ENCODE data around the gene LETMD1. TPM values are rescaled to one million over a fixed set of nuclear protein-coding genes. Genes with fewer than 3 reads are reported as not detected.

LETMD1 gene
- total and polyA plus RNA-seq, 2 donors (not counting 1 experiment from before 2014, with no cell fraction given), result 94.7 to 101 TPM

DNA sequence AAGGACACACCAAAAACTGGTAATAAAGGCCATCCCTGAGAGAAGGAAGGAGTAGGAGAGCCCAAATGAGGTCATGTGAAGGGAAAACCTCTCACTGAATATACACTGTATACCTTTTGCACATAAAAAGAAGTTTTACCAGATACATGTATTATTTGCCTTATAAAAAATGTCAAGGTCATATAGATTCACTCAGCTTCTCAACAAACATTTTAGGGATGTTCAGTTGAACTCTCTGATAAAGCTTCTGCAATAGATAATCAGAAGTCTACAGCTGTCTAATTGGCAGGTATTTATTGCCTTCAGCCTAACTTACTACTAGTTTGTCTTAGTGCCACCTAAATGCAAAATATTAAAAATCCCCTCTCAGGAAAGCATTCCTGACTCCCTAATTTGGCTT, 30.7 kb upstream of the LETMD1 start:
- Histone ChIP-seq H4K20me1 (ENCODE audit: control insufficient read depth, insufficient read depth, low read length, poor library complexity, severe bottlenecking) (peaks cover 5% of the 10 kb centered on the region), H2AFZ (ENCODE audit: insufficient read depth, low read depth, low read length, poor library complexity, severe bottlenecking) (no peak overlapping the region), H3K36me3 (replicated peaks in 1 of 2; ENCODE audit: control extremely low read depth in 1 of 2, control insufficient read depth in 1 of 2, extremely low read depth in 1 of 2, insufficient read depth in 2 of 2, low read length in 1 of 2) (no peaks in the 10 kb centered on the region), H3K79me2 (ENCODE audit: control insufficient read depth, insufficient read depth, low read length) (peaks cover 92% of the 10 kb centered on the region), H3K9me3 (ENCODE audit: control extremely low read depth in 1 of 3, control insufficient read depth in 2 of 3, insufficient read depth in 1 of 3, low read length in 2 of 3) (no peaks in the 10 kb centered on the region), H3K9ac (ENCODE audit: low read length) (no peak overlapping the region), H3K27ac (ENCODE audit: low read length in 2 of 2) (no peak overlapping the region), H3K27me3 (replicated peaks in 1 of 4; ENCODE audit: control extremely low read depth in 1 of 4, control insufficient read depth in 3 of 4, insufficient read depth in 4 of 4, low read length in 3 of 4) (no peaks in the 10 kb centered on the region), H3K4me2 (replicated peaks; ENCODE audit: low read depth, low read length, poor library complexity, severe bottlenecking) (no peak overlapping the region), H3K4me3 (ENCODE audit: control extremely low read depth in 1 of 5, extremely low read depth in 1 of 5, insufficient read depth in 1 of 5, low read depth in 2 of 5, low read length in 4 of 5) (no peak overlapping the region), H3K4me1 (ENCODE audit: control insufficient read depth in 2 of 2, insufficient read depth in 2 of 2, low read length in 2 of 2) (peaks cover 3 to 11% of the 10 kb centered on the region in 2 donors)
- DNase-seq (no peak), ATAC-seq (ENCODE audit: low read depth) (no peak)
- CTCF ChIA-PET, result no interaction called here
- H3K4me3 Mint-ChIP-seq, result no peak overlapping the region
- H3K9me3 Mint-ChIP-seq (ENCODE audit: insufficient read depth), result no peaks in the 10 kb centered on the region
- TF ChIP-seq EZH2 (IDR thresholded peaks at IDR 0.05; ENCODE audit: borderline replicate concordance, insufficient read depth, low read depth, low read length, poor library complexity, severe bottlenecking) (no peak), CTCF (IDR thresholded peaks at IDR 0.05) (no peak)
- no peaks in the 10 kb centered on the region for H3K27me3 Mint-ChIP-seq
- intact Hi-C loops (cut with micrococcal nuclease), result no loop called here
- POLR2A ChIA-PET, result no interaction called here
- no peak overlapping the region for H3K27ac Mint-ChIP-seq
- H3K4me1 Mint-ChIP-seq, result peaks cover 18% of the 10 kb centered on the region

GRCh38 chr12:51018956-51019355, 29.2 kb upstream of the LETMD1 start:
- ATAC-seq (ENCODE audit: low read depth) (no peak), DNase-seq (no peak)
- Histone ChIP-seq H3K36me3 (replicated peaks in 1 of 2; ENCODE audit: control extremely low read depth in 1 of 2, control insufficient read depth in 1 of 2, extremely low read depth in 1 of 2, insufficient read depth in 2 of 2, low read length in 1 of 2) (no peaks in the 10 kb centered on the region), H3K4me3 (ENCODE audit: control extremely low read depth in 1 of 5, extremely low read depth in 1 of 5, insufficient read depth in 1 of 5, low read depth in 2 of 5, low read length in 4 of 5) (no peak overlapping the region), H3K27me3 (replicated peaks in 1 of 4; ENCODE audit: control extremely low read depth in 1 of 4, control insufficient read depth in 3 of 4, insufficient read depth in 4 of 4, low read length in 3 of 4) (no peaks in the 10 kb centered on the region), H3K4me2 (replicated peaks; ENCODE audit: low read depth, low read length, poor library complexity, severe bottlenecking) (no peak overlapping the region), H3K9me3 (ENCODE audit: control extremely low read depth in 1 of 3, control insufficient read depth in 2 of 3, insufficient read depth in 1 of 3, low read length in 2 of 3) (no peaks in the 10 kb centered on the region), H3K27ac (ENCODE audit: low read length in 2 of 2) (no peak overlapping the region), H2AFZ (ENCODE audit: insufficient read depth, low read depth, low read length, poor library complexity, severe bottlenecking) (no peak overlapping the region), H4K20me1 (ENCODE audit: control insufficient read depth, insufficient read depth, low read length, poor library complexity, severe bottlenecking) (peaks cover 5% of the 10 kb centered on the region), H3K79me2 (ENCODE audit: control insufficient read depth, insufficient read depth, low read length) (peaks cover 93% of the 10 kb centered on the region), H3K4me1 (ENCODE audit: control insufficient read depth in 2 of 2, insufficient read depth in 2 of 2, low read length in 2 of 2) (peaks cover 3 to 12% of the 10 kb centered on the region in 2 donors), H3K9ac (ENCODE audit: low read length) (no peak overlapping the region)
- POLR2A ChIA-PET, result interaction anchor here (0.7 kb wide), 1 partner anchor 214 kb away, joined by 8 read pairs; no protein-coding TSS in a partner anchor
- H3K4me1 Mint-ChIP-seq, result peaks cover 13% of the 10 kb centered on the region
- intact Hi-C loops (cut with micrococcal nuclease), result no loop called here
- H3K4me3 Mint-ChIP-seq, result no peak overlapping the region
- WGBS (ENCODE audit: insufficient coverage), result 100% methylated on average over 1 of the region's 2 CpGs
- CTCF ChIA-PET, result interaction anchor here (1.1 to 1.2 kb wide), 2 partner anchors 9 to 194 kb away, joined by 3 read pairs; no protein-coding TSS in a partner anchor
- H3K27ac Mint-ChIP-seq, result no peak overlapping the region
- H3K27me3 Mint-ChIP-seq, result no peaks in the 10 kb centered on the region
- TF ChIP-seq CTCF (IDR thresholded peaks at IDR 0.05) (no peak), EZH2 (IDR thresholded peaks at IDR 0.05; ENCODE audit: borderline replicate concordance, insufficient read depth, low read depth, low read length, poor library complexity, severe bottlenecking) (no peak)
- H3K9me3 Mint-ChIP-seq (ENCODE audit: insufficient read depth), result no peaks in the 10 kb centered on the region

Measured in B cell (primary cell).